HG02973 (cell line): ENCODE results near the gene HEMGN.

Experiments
- ATAC-seq: cut with Tn5 transposase; IDR thresholded peaks from one replicate; pipeline ENCODE4 v1.9.1; 2021; ENCODE audit warnings: moderate library complexity; ENCODE audit not compliant: unreplicated experiment

The HEMGN gene

DNA sequence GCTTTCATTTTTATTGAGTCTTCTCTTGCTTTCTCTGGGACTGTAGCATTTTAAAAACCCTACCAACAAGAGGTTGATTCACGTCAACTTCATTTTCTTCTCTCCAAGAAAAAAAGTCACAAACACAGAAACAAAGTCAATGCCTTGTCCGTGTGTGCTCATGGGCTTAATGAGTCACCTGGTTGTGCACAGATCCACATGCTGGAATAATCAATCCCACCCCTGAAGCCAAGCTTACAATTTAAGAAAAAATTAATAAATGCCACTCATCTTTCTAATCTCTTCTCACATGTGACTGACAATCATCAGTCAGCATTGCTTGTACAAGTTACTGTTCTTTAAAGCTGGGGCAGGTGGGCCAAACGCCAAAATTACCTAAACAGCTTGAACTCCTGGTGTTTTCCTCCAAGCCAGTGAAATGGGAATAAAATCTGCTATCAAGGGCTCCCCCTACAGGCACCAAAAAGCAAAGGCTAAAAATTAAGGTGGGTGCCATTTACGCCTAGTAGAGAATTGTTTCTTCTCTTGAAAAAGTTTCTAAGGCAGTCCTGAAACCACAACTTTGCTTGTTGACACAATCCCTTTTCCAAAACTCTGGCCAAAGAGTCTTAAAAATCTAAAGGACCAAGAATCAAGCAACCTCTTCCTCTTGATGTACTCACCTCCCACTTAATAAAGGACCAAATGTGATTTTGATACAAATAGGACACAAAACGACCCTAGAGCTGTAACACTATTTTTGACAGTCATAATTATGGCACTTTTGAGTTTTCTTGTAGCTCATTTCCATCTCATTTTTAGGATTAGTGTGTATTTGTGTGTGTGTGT lies 37.0 kb downstream of the HEMGN start:
- no peak for ATAC-seq

GRCh38 chr9:97900103-97900737 lies 37.8 kb downstream of the HEMGN start:
- no peak for ATAC-seq

- ATAC-seq = no peak
Measured at GRCh38 chr9:97895695-97896332, 42.2 kb downstream of the HEMGN start.

DNA sequence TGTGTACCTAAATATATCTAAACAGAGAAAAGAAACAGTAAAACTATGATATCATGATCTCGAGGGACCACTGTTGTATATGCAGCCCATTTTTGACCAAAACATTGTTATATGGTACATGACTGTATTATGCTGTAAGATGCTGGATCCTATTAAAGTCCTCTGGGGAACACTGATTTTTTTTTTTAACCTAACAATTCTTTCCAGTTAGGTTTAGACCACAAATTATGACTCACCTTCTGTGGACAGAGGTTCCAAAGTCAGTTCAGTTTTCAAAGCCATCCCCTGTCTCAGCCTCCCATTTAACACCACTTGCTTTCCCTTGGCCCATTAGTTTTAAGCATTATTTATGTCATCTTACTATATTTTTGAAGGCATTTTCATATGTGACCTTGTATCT lies 42.8 kb downstream of the HEMGN start:
- ATAC-seq = no peak

DNA sequence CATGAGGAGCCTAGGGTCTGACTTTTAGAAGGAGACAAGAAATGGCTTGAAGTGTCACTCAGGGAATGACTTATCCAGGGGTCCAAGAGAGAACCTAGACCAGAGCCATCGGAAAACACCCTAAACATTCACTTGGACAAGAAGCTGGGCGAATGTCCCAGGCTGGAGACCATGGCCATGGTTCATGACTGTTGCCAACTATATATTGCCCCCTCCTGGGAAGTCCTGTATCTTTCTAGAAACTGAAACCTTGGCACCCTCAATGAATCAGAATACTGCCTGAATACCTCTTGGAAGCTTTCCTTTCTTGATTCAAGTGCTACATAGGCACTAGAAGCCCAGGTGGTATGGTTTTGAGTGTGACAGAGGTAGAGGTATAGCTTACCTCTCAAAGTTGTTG lies 45.6 kb downstream of the HEMGN start:
- no peak for ATAC-seq

DNA sequence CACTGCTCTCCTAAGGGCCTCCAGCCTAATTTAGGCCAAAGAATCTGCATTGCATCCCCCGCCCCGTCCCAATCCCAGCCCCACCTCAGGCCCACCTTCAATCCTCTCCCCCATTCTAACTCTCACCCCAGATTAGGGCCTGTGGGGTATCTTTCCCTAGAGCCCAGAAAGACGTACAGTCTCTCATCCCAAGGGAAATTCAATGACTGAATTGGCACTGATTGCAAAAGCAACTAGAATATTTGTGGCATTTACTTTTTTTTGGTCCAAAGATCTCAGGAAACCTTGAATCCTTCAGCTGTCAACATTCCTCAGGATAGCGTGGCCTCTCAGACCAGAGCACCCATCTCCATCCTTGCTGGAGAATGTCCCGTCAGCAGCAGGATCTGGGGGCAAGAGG lies 46.2 kb downstream of the HEMGN start:
- ATAC-seq = no peak

GRCh38 chr9:97889941-97890887 lies 47.8 kb downstream of the HEMGN start:
- ATAC-seq = no peak

DNA sequence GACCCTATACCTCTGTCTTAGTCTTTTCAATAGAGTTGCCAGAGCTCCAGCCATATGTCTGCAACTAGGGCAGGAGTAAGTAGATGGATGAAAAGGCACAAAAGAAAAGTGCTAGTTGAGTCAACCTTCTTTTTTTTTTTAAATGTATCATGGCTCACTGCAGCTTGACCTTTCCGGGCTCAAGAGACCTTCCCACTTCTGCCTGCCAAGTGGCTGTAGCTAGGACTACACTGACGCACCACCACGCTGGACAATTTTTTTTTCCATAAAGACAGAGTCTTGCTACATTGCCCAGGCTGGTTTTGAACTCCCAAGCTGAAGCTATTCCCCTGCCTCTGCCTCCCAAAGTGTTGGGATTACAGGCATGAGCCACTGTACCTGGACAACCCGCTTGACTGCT lies 57.6 kb downstream of the HEMGN start:
- ATAC-seq = no peak
